MM.1S (cell line): ENCODE data around the gene CEMIP2.
"Not testable (repeated sequence)": the region's sequence is repeated elsewhere in the genome, so short reads cannot be mapped to it uniquely, and the experiment has no call there.

Source experiments
- DNase-seq: peaks from one replicate; pipeline ENCODE4 v3.0.0-alpha.2; 2015
- H2AFZ ChIP-seq: fragments of 300-600 bp; sonication (generic); 2 replicates; pipeline ENCODE4 v1.6.0; 2016; ENCODE audit warnings: antibody characterized with exemption, low read length
- H3F3A ChIP-seq: fragments of 300-600 bp; sonication (generic); 2 replicates; pipeline ENCODE4 v1.6.1; 2016; ENCODE audit warnings: mild to moderate bottlenecking, antibody characterized with exemption, low read length, moderate library complexity, mixed read lengths; ENCODE audit not compliant: insufficient read depth
- H3K27ac ChIP-seq: fragments of 300-600 bp; sonication (generic); 2 replicates; pipeline ENCODE4 v1.5.1; 2016; ENCODE audit warnings: mild to moderate bottlenecking, low read length
- H3K27me3 ChIP-seq: fragments of 300-600 bp; sonication (generic); replicated peaks from 2 replicates; pipeline ENCODE4 v1.6.0; 2016; ENCODE audit warnings: low read length; ENCODE audit not compliant: insufficient read depth
- H3K36me3 ChIP-seq: fragments of 300-600 bp; sonication (generic); replicated peaks from 2 replicates; pipeline ENCODE4 v1.6.1; 2016; ENCODE audit warnings: mild to moderate bottlenecking, low read length, mixed read lengths; ENCODE audit not compliant: insufficient read depth
- H3K4me1 ChIP-seq: fragments of 300-600 bp; sonication (generic); 2 replicates; pipeline ENCODE4 v1.6.1; 2016; ENCODE audit warnings: low read length, mixed read lengths
- H3K4me2 ChIP-seq: fragments of 300-600 bp; sonication (generic); 2 replicates; pipeline ENCODE4 v1.6.0; 2016; ENCODE audit warnings: low read depth, low read length
- H3K4me3 ChIP-seq: fragments of 300-600 bp; sonication (generic); 2 replicates; pipeline ENCODE4 v1.5.1; 2016; ENCODE audit warnings: low read length, mixed read lengths
- H3K79me2 ChIP-seq: fragments of 300-600 bp; sonication (generic); 2 replicates; pipeline ENCODE4 v1.6.1; 2016; ENCODE audit warnings: mixed run types, low read length, mixed read lengths
- H3K9ac ChIP-seq: fragments of 300-600 bp; sonication (generic); 2 replicates; pipeline ENCODE4 v1.6.1; 2016; ENCODE audit warnings: low read length, mixed read lengths
- H3K9me2 ChIP-seq: fragments of 300-600 bp; sonication (generic); replicated peaks from 2 replicates; pipeline ENCODE4 v1.6.1; 2016; ENCODE audit warnings: mild to moderate bottlenecking, low read length, mixed read lengths; ENCODE audit not compliant: insufficient read depth
- H3K9me3 ChIP-seq: fragments of 300-600 bp; sonication (generic); replicated peaks from 2 replicates; pipeline ENCODE4 v1.6.1; 2016; ENCODE audit warnings: mild to moderate bottlenecking, low read length, mixed read lengths; ENCODE audit not compliant: insufficient read depth
- H4K20me1 ChIP-seq: fragments of 300-600 bp; sonication (generic); 2 replicates; pipeline ENCODE4 v1.6.1; 2016; ENCODE audit warnings: mild to moderate bottlenecking, low read length, moderate library complexity, mixed read lengths; ENCODE audit not compliant: insufficient read depth
- EZH2 ChIP-seq: fragments of 300-600 bp; sonication (generic); optimal IDR thresholded peaks from 2 replicates; pipeline ENCODE3; 2017; ENCODE audit warnings: low read depth, mild to moderate bottlenecking, antibody characterized with exemption, low read length, mixed read lengths
- EZH2phosphoT487 ChIP-seq: fragments of 300-600 bp; sonication (generic); IDR thresholded peaks from 2 replicates; pipeline ENCODE4 v1.6.1; 2018; ENCODE audit warnings: antibody characterized with exemption, low read length
- TF ChIP-seq, protein P1 (sequence below): fragments of 300-600 bp; sonication (generic); IDR thresholded peaks from 2 replicates; pipeline ENCODE4 v1.5.1; 2016; ENCODE audit warnings: antibody characterized with exemption, low read length, mixed read lengths

CEMIP2 gene

GRCh38 chr9:71694332-71694731 lies 74.0 kb downstream of the CEMIP2 start:
- Histone ChIP-seq H3K27me3 (no peaks in the 10 kb centered on the region), H3K36me3 (no peaks in the 10 kb centered on the region), H3K27ac (no peak overlapping the region), H3K9me3 (no peaks in the 10 kb centered on the region), H3K4me2 (no peak overlapping the region), H2AFZ (no peak overlapping the region), H3K4me1 (no peaks in the 10 kb centered on the region), H4K20me1 (no peaks in the 10 kb centered on the region), H3K9ac (no peak overlapping the region), H3K9me2 (no peaks in the 10 kb centered on the region), H3F3A (no peaks in the 10 kb centered on the region), H3K4me3 (no peak overlapping the region), H3K79me2 (no peaks in the 10 kb centered on the region)
- no peak for TF ChIP-seq EZH2phosphoT487
- TF ChIP-seq EZH2: no peak
- TF ChIP-seq, protein P1, sequence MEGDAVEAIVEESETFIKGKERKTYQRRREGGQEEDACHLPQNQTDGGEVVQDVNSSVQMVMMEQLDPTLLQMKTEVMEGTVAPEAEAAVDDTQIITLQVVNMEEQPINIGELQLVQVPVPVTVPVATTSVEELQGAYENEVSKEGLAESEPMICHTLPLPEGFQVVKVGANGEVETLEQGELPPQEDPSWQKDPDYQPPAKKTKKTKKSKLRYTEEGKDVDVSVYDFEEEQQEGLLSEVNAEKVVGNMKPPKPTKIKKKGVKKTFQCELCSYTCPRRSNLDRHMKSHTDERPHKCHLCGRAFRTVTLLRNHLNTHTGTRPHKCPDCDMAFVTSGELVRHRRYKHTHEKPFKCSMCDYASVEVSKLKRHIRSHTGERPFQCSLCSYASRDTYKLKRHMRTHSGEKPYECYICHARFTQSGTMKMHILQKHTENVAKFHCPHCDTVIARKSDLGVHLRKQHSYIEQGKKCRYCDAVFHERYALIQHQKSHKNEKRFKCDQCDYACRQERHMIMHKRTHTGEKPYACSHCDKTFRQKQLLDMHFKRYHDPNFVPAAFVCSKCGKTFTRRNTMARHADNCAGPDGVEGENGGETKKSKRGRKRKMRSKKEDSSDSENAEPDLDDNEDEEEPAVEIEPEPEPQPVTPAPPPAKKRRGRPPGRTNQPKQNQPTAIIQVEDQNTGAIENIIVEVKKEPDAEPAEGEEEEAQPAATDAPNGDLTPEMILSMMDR: no peak
- DNase-seq: no peak

GRCh38 chr9:71693607-71694006 lies 74.7 kb downstream of the CEMIP2 start:
- Histone ChIP-seq H3K4me2 (no peak overlapping the region), H3K27ac (no peak overlapping the region), H3K4me1 (no peaks in the 10 kb centered on the region), H3F3A (no peaks in the 10 kb centered on the region), H3K9ac (no peak overlapping the region), H3K79me2 (no peaks in the 10 kb centered on the region), H2AFZ (no peak overlapping the region), H3K36me3 (no peaks in the 10 kb centered on the region), H4K20me1 (no peaks in the 10 kb centered on the region), H3K9me3 (no peaks in the 10 kb centered on the region), H3K27me3 (no peaks in the 10 kb centered on the region), H3K4me3 (no peak overlapping the region), H3K9me2 (no peaks in the 10 kb centered on the region)
- TF ChIP-seq, protein P1: no peak
- TF ChIP-seq EZH2 (no peak), EZH2phosphoT487 (no peak)
- DNase-seq: no peak

DNA sequence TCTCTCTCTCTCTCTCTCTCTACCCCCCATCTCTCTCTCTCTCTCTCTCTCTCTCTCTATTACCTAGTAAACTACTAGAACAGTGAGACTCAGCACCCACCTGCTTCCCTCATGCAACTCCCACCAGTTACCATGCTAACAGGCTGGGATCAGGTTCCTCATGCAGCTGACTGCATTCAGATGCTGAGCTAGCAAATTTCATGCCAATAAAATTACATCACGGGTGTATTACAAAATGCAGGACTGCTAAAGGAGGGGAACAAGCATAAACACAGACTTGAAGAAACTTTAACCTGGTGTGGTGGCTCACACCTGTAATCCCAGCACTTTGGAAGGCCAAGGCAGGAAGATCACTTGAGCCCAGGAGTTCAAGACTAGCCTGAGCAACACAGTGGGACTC lies 76.0 kb downstream of the CEMIP2 start:
- H3K4me2 ChIP-seq: no peak overlapping the region
- no peaks in the 10 kb centered on the region for H4K20me1 ChIP-seq
- H3K4me3 ChIP-seq: no peak overlapping the region
- H3K27ac ChIP-seq: no peak overlapping the region
- H3K36me3 ChIP-seq: no peaks in the 10 kb centered on the region
- no peaks in the 10 kb centered on the region for H3K4me1 ChIP-seq
- no peak overlapping the region for H3K9ac ChIP-seq
- no peaks in the 10 kb centered on the region for H3F3A ChIP-seq
- H3K9me3 ChIP-seq: no peaks in the 10 kb centered on the region
- no peak for DNase-seq
- H3K79me2 ChIP-seq: no peaks in the 10 kb centered on the region
- H3K9me2 ChIP-seq: no peaks in the 10 kb centered on the region
- TF ChIP-seq, protein P1: no peak
- TF ChIP-seq EZH2 (no peak), EZH2phosphoT487 (no peak)
- H3K27me3 ChIP-seq: no peaks in the 10 kb centered on the region
- no peak overlapping the region for H2AFZ ChIP-seq

GRCh38 chr9:71691576-71691975 lies 76.7 kb downstream of the CEMIP2 start:
- not testable (repeated sequence) for H3K4me3 ChIP-seq, H3K9me2 ChIP-seq, DNase-seq, H3K27ac ChIP-seq, H4K20me1 ChIP-seq, H3K36me3 ChIP-seq, H3K79me2 ChIP-seq, H3K9me3 ChIP-seq, H3K4me1 ChIP-seq, H2AFZ ChIP-seq, H3F3A ChIP-seq, H3K9ac ChIP-seq, H3K4me2 ChIP-seq, H3K27me3 ChIP-seq
